Measurements from ENCODE around the gene ADGRD2. TPM values are rescaled to one million over a fixed set of nuclear protein-coding genes. Genes with fewer than 3 reads are reported as not detected.

ADGRD2 gene
- polyA plus RNA-seq, 3 donors = not detected

DNA sequence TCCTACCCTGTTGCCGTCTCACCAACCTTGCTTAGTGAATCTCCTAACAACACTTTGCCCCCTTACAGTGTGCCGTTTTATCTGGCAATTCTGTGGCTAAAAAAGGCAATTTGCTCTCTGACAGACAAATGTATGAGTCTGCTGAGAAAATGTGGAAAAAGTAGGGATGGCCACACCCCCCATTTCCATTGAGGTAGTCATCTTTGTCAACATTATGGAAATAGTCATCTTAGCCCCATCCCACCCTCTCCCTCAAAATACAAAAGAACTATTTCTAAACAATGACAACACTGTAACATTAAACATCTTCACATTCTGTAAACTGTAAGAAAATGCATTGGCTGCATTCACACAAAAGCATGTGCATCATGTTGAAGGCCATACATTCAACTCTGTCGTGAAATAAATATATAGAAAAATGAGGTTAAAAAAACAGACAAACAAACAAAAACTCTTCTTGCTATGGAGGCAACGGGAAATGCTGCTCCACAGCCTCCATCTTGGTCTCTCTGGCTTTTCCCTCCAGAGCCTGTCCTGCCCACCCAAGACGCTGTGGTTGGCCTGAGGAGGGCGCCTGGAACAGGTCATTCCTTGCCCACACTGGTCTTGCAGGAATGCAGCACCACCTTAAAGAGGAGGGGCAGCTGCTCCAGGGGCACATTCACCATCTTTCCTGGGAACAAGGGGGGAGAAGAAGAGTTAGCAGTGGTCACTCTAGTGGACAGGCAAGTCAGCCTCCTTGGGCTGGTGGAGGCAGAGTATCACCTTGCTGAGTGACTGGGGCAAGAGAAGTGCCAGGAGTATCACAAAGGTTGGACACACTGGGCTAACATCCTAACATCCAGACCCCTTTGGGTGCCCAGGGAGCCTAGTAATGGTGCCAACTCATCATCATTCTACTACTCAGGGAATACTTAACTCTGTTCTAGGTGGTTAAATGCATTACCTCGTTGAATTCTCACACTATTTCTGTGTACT, 72.2 kb downstream of the ADGRD2 start:
- Mint-ChIP-seq H3K9me3 (no peaks in the 10 kb centered on the region), H3K36me3 (peaks cover 11 to 18% of the 10 kb centered on the region in 2 donors), H3K27ac (peak overlapping the region in 1 of 7 donors; percentile 14), H3K27me3 (ENCODE audit: low read depth in 3 of 3) (peaks cover 0 to 2% (median 0%) of the 10 kb centered on the region in 3 donors), H3K4me1 (no peaks in the 10 kb centered on the region), H3K4me3 (no peak overlapping the region)
- TF ChIP-seq CTCF (IDR thresholded peaks at IDR 0.05) = no peak
- no peak for DNase-seq
- Histone ChIP-seq H3K4me1 (ENCODE audit: control insufficient read depth in 1 of 2, insufficient read depth in 2 of 2, low read length in 2 of 2) (no peaks in the 10 kb centered on the region), H3K4me3 (replicated peaks in 1 of 3; ENCODE audit: low read depth in 2 of 3, low read length in 3 of 3) (no peak overlapping the region), H3K79me2 (ENCODE audit: insufficient read depth, low read length) (no peaks in the 10 kb centered on the region), H3K9ac (ENCODE audit: insufficient read depth, low read length, poor library complexity, severe bottlenecking) (no peak overlapping the region), H3K36me3 (replicated peaks in 1 of 2; ENCODE audit: control insufficient read depth in 1 of 2, insufficient read depth in 2 of 2, low read length in 2 of 2) (peaks cover 0 to 18% of the 10 kb centered on the region in 2 donors), H4K20me1 (ENCODE audit: insufficient read depth, low read length) (no peaks in the 10 kb centered on the region), H3K27me3 (ENCODE audit: control insufficient read depth in 2 of 2, insufficient read depth in 2 of 2, low read length in 2 of 2) (no peaks in the 10 kb centered on the region), H3K9me3 (replicated peaks in 1 of 2; ENCODE audit: control insufficient read depth in 1 of 2, insufficient read depth in 1 of 2, low read length in 2 of 2) (no peaks in the 10 kb centered on the region), H2AFZ (ENCODE audit: insufficient read depth, low read depth, low read length, poor library complexity, severe bottlenecking) (no peak overlapping the region), H3K4me2 (replicated peaks; ENCODE audit: extremely low read depth, low read length, poor library complexity, severe bottlenecking) (no peak overlapping the region), H3K27ac (ENCODE audit: low read depth in 1 of 2, low read length in 2 of 2) (no peak overlapping the region)
- 93% methylated on average over 3 of the region's 7 CpGs for WGBS (ENCODE audit: insufficient coverage)
- intact Hi-C loops (cut with micrococcal nuclease) = no loop called here

GRCh38 chr9:124526174-124526573, 75.9 kb downstream of the ADGRD2 start:
- Histone ChIP-seq H3K4me3 (replicated peaks in 1 of 3; ENCODE audit: low read depth in 2 of 3, low read length in 3 of 3) (no peak overlapping the region), H3K27ac (ENCODE audit: low read depth in 1 of 2, low read length in 2 of 2) (no peak overlapping the region), H3K36me3 (replicated peaks in 1 of 2; ENCODE audit: control insufficient read depth in 1 of 2, insufficient read depth in 2 of 2, low read length in 2 of 2) (peaks cover 0 to 13% of the 10 kb centered on the region in 2 donors), H3K4me2 (replicated peaks; ENCODE audit: extremely low read depth, low read length, poor library complexity, severe bottlenecking) (no peak overlapping the region), H3K79me2 (ENCODE audit: insufficient read depth, low read length) (no peaks in the 10 kb centered on the region), H3K27me3 (ENCODE audit: control insufficient read depth in 2 of 2, insufficient read depth in 2 of 2, low read length in 2 of 2) (no peaks in the 10 kb centered on the region), H2AFZ (ENCODE audit: insufficient read depth, low read depth, low read length, poor library complexity, severe bottlenecking) (no peak overlapping the region), H4K20me1 (ENCODE audit: insufficient read depth, low read length) (no peaks in the 10 kb centered on the region), H3K4me1 (ENCODE audit: control insufficient read depth in 1 of 2, insufficient read depth in 2 of 2, low read length in 2 of 2) (no peaks in the 10 kb centered on the region), H3K9me3 (replicated peaks in 1 of 2; ENCODE audit: control insufficient read depth in 1 of 2, insufficient read depth in 1 of 2, low read length in 2 of 2) (no peaks in the 10 kb centered on the region), H3K9ac (ENCODE audit: insufficient read depth, low read length, poor library complexity, severe bottlenecking) (no peak overlapping the region)
- Mint-ChIP-seq H3K36me3 (peaks cover 8 to 23% of the 10 kb centered on the region in 2 donors), H3K4me1 (no peaks in the 10 kb centered on the region), H3K27me3 (ENCODE audit: low read depth in 3 of 3) (peaks cover 0 to 2% (median 0%) of the 10 kb centered on the region in 3 donors), H3K27ac (no peak overlapping the region), H3K4me3 (no peak overlapping the region), H3K9me3 (no peaks in the 10 kb centered on the region)
- 100% methylated on average over 1 of the region's 2 CpGs for WGBS (ENCODE audit: insufficient coverage)
- DNase-seq = no peak
- intact Hi-C loops (cut with micrococcal nuclease) = no loop called here
- TF ChIP-seq CTCF (IDR thresholded peaks at IDR 0.05) = no peak

Measured in CD14-positive monocyte (primary cell).